A549 (cell line): Measurements from ENCODE around the gene RER1. TPM values are rescaled to one million over a fixed set of nuclear protein-coding genes. Genes with fewer than 3 reads are reported as not detected.

Experiments
- ATAC-seq, 2 experiments: fragments of 200-7000 bp in 1 of 2; fragments of >200 bp in 1 of 2; cut with Nextera tagmentation in 1 of 2; cut with Tn5 transposase in 1 of 2; 3 replicates each; pipeline versions ENCODE4 v1.8.0 to v1.9.1; 2018 to 2020; ENCODE audit warnings: mild to moderate bottlenecking in 1 of 2, moderate library complexity in 1 of 2
- CTCF ChIA-PET: fragments of 300-600 bp; sonication (Branson Sonifier 250); formaldehyde crosslinking; extraction: SDS; loops from one replicate; lab custom pipeline; 2021; ENCODE audit warnings: antibody characterized with exemption, inconsistent platforms; lab: Yijun Ruan, JAX
- POLR2A ChIA-PET: fragments of 350-600 bp; formaldehyde crosslinking; extraction: SDS; loops from one replicate; lab custom pipeline; 2021; ENCODE audit warnings: antibody characterized with exemption, inconsistent platforms; lab: Yijun Ruan, JAX
- DNase-seq, 2 experiments: peaks; one replicate each; pipeline versions ENCODE4 v3.0.0 to v3.0.0-alpha.2; 2011 to 2016; ENCODE audit warnings: low read depth in 1 of 2, low spot score in 1 of 2
- FAIRE-seq: peaks from 2 replicates; lab custom pipeline; 2011; peaks lifted over from hg19 to GRCh38; lab: Jason Lieb, UNC
- H3K27ac ChIP-seq, 2 experiments: fragments of >200 bp; sonication (Bioruptor Twin); formaldehyde crosslinking; 3 replicates each; pipeline ENCODE4 v1.5.1; 2016 to 2017
- H3K4me1 ChIP-seq: fragments of >200 bp; sonication (Bioruptor Twin); formaldehyde crosslinking; 3 replicates; pipeline ENCODE4 v1.6.1; 2016
- H3K4me2 ChIP-seq: fragments of >200 bp; sonication (Bioruptor Twin); formaldehyde crosslinking; 3 replicates; pipeline ENCODE4 v1.6.1; 2016
- H3K4me3 ChIP-seq: fragments of >200 bp; sonication (Bioruptor Twin); formaldehyde crosslinking; 3 replicates; pipeline ENCODE4 v1.5.1; 2016
- H3K9me3 ChIP-seq: fragments of >200 bp; sonication (Bioruptor Twin); formaldehyde crosslinking; 3 replicates; pipeline ENCODE4 v1.6.1; 2016
- BCL3 ChIP-seq: fragments of >200 bp; sonication (Bioruptor Twin); formaldehyde crosslinking; IDR thresholded peaks from 3 replicates; pipeline ENCODE4 v1.6.1; 2016
- BHLHE40 ChIP-seq: IDR thresholded peaks from 2 replicates; pipeline ENCODE4 v1.6.1; 2012; ENCODE audit warnings: low read depth, low read length, inconsistent platforms
- CBX8 ChIP-seq: fragments of 200-600 bp; sonication (generic); IDR thresholded peaks from 2 replicates; pipeline ENCODE4 v1.6.1; 2016
- CHD2 ChIP-seq: fragments of 150-350 bp; IDR thresholded peaks from 2 replicates; pipeline ENCODE4 v1.6.1; 2014; ENCODE audit warnings: low read length; ENCODE audit not compliant: partially characterized antibody
- ELK1 ChIP-seq: fragments of 150-350 bp; IDR thresholded peaks from 2 replicates; pipeline ENCODE4 v1.6.1; 2014; ENCODE audit warnings: low read depth, mild to moderate bottlenecking, low read length
- HDAC2 ChIP-seq: fragments of 200-600 bp; sonication (generic); IDR thresholded peaks from 2 replicates; pipeline ENCODE4 v1.6.1; 2016
- HEYL ChIP-seq: fragments of 250-450 bp; sonication (Bioruptor Pico); IDR thresholded peaks from 2 replicates; pipeline ENCODE4 v1.8.0; 2021; ENCODE audit warnings: mild to moderate bottlenecking, moderate library complexity
- HMGXB4 ChIP-seq: fragments of 250-450 bp; sonication (Bioruptor Pico); IDR thresholded peaks from 2 replicates; pipeline ENCODE4 v1.5.0; 2021; ENCODE audit warnings: mild to moderate bottlenecking, moderate library complexity, borderline replicate concordance
- HOXA7 ChIP-seq: fragments of 250-450 bp; sonication (Bioruptor Pico); IDR thresholded peaks from 2 replicates; pipeline ENCODE4 v1.5.0; 2020; ENCODE audit warnings: mild to moderate bottlenecking, moderate library complexity
- HOXB5 ChIP-seq: fragments of 250-450 bp; sonication (Bioruptor Pico); IDR thresholded peaks from 2 replicates; pipeline ENCODE4 v1.5.0; 2020; ENCODE audit warnings: mild to moderate bottlenecking, moderate library complexity
- JUNB ChIP-seq: fragments of >200 bp; sonication (Bioruptor Twin); formaldehyde crosslinking; IDR thresholded peaks from 2 replicates; pipeline ENCODE4 v1.6.1; 2016
- MAFK ChIP-seq: fragments of 450-650 bp; IDR thresholded peaks from 2 replicates; pipeline ENCODE4 v1.6.1; 2014; ENCODE audit not compliant: partially characterized antibody
- NFE2L2 ChIP-seq: fragments of 150-350 bp; conservative IDR thresholded peaks from 2 replicates; pipeline ENCODE4 v1.6.1; 2014; ENCODE audit warnings: low read length
- REST ChIP-seq: fragments of 200-600 bp; sonication (generic); IDR thresholded peaks from 2 replicates; pipeline ENCODE4 v1.6.1; 2016; ENCODE audit warnings: antibody characterized with exemption, mild to moderate bottlenecking, moderate library complexity
- SREBF2 ChIP-seq: fragments of 450-650 bp; IDR thresholded peaks from 2 replicates; pipeline ENCODE4 v1.6.1; 2014; ENCODE audit warnings: mild to moderate bottlenecking, moderate library complexity
- TFCP2L1 ChIP-seq: fragments of 250-450 bp; sonication (Bioruptor Pico); IDR thresholded peaks from 2 replicates; pipeline ENCODE4 v1.5.0; 2021; ENCODE audit warnings: mild to moderate bottlenecking
- ZC3H11A ChIP-seq: fragments of 450-650 bp; IDR thresholded peaks from 2 replicates; pipeline ENCODE4 v1.6.1; 2014; ENCODE audit warnings: antibody characterized with exemption, mild to moderate bottlenecking
- WGBS: methylation state at CpG from one replicate; pipeline ENCODE4 v1.1.6; 2017; ENCODE audit errors: missing lambda C conversion rate; 5-methylcytosine and 5-hydroxymethylcytosine counted together
- polyA plus RNA-seq, 4 experiments: library from polyadenylated mRNA; depleted of rRNA in 3 of 4; stranded (reverse); fragments of >200 nt; fragmentation: RNase III in 1 of 4; extraction: RNeasy Plus Mini Kit Qiagen cat#74134 plus additional on column Dnase treatment in 1 of 4; gene quantifications; 2 replicates in 3 of 4; 3 replicates in 1 of 4; pipeline ENCODE4 v1.2.3, GENCODE V29; 2011 to 2017
- TF ChIP-seq, protein P1 (sequence below): IDR thresholded peaks from 2 replicates; pipeline ENCODE4 v1.6.1; 2012
- TF ChIP-seq, protein P2 (sequence below): fragments of 250-450 bp; sonication (Bioruptor Pico); IDR thresholded peaks from 2 replicates; pipeline ENCODE4 v1.5.0; 2020; ENCODE audit warnings: low read depth, mild to moderate bottlenecking, moderate library complexity
- TF ChIP-seq, protein P3 (sequence below): IDR thresholded peaks from 2 replicates; pipeline ENCODE4 v1.6.1; 2012

RER1 gene
- polyA plus RNA-seq, 2 of the 4 experiments (the other 2 are of a cell fraction), result 72.3 to 213 TPM

GRCh38 chr1:2395245-2395644 is 3.6 kb downstream of the RER1 start:
- TF ChIP-seq TFCP2L1, result no peak
- no peak for TF ChIP-seq REST
- TF ChIP-seq, protein P1, sequence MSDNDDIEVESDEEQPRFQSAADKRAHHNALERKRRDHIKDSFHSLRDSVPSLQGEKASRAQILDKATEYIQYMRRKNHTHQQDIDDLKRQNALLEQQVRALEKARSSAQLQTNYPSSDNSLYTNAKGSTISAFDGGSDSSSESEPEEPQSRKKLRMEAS, result no peak
- TF ChIP-seq JUNB, result no peak
- TF ChIP-seq CBX8, result no peak
- TF ChIP-seq, protein P2, sequence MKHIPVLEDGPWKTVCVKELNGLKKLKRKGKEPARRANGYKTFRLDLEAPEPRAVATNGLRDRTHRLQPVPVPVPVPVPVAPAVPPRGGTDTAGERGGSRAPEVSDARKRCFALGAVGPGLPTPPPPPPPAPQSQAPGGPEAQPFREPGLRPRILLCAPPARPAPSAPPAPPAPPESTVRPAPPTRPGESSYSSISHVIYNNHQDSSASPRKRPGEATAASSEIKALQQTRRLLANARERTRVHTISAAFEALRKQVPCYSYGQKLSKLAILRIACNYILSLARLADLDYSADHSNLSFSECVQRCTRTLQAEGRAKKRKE, result no peak
- no peak for TF ChIP-seq HEYL
- no peak for TF ChIP-seq HMGXB4 (CRISPR knock-in tag)
- TF ChIP-seq SREBF2, result no peak
- TF ChIP-seq NFE2L2, result no peak
- no peak for TF ChIP-seq CHD2
- TF ChIP-seq ZC3H11A, result no peak
- no peak for TF ChIP-seq BCL3
- TF ChIP-seq HOXA7 (CRISPR knock-in tag), result no peak
- TF ChIP-seq, protein P3, sequence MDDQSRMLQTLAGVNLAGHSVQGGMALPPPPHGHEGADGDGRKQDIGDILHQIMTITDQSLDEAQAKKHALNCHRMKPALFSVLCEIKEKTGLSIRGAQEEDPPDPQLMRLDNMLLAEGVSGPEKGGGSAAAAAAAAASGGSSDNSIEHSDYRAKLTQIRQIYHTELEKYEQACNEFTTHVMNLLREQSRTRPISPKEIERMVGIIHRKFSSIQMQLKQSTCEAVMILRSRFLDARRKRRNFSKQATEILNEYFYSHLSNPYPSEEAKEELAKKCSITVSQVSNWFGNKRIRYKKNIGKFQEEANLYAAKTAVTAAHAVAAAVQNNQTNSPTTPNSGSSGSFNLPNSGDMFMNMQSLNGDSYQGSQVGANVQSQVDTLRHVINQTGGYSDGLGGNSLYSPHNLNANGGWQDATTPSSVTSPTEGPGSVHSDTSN, result no peak
- no peak for TF ChIP-seq ELK1
- TF ChIP-seq MAFK, result no peak
- no peak for TF ChIP-seq HDAC2
- no peak for TF ChIP-seq HOXB5 (CRISPR knock-in tag)
- no peak for TF ChIP-seq BHLHE40
- POLR2A ChIA-PET, result no interaction called here
- peaks cover 20% of the 10 kb centered on the region for H3K4me1 ChIP-seq
- H3K4me3 ChIP-seq, result no peak overlapping the region
- no peak for DNase-seq
- no peak for ATAC-seq
- 100% methylated on average over 5 of the region's 10 CpGs for WGBS
- no peaks in the 10 kb centered on the region for H3K9me3 ChIP-seq
- no peak for FAIRE-seq
- H3K4me2 ChIP-seq, result no peak overlapping the region
- H3K27ac ChIP-seq, result no peak overlapping the region
- CTCF ChIA-PET, result interaction anchor here (2.0 kb wide), 1 partner anchor 200 kb away, joined by 6 read pairs; no protein-coding TSS in a partner anchor
